MM.1S (cell line): ENCODE measurements around the gene KLHL18.
A peak's percentile ranks its signal among the peaks of the same experiment; 100 is the strongest.
"Not testable (repeated sequence)": the region's sequence is repeated elsewhere in the genome, so short reads cannot be mapped to it uniquely, and the experiment has no call there.

Experiments used
- DNase-seq: peaks from one replicate; pipeline ENCODE4 v3.0.0-alpha.2; 2015
- H2AFZ ChIP-seq: fragments of 300-600 bp; sonication (generic); 2 replicates; pipeline ENCODE4 v1.6.0; 2016; ENCODE audit warnings: antibody characterized with exemption, low read length
- H3F3A ChIP-seq: fragments of 300-600 bp; sonication (generic); 2 replicates; pipeline ENCODE4 v1.6.1; 2016; ENCODE audit warnings: mild to moderate bottlenecking, antibody characterized with exemption, low read length, moderate library complexity, mixed read lengths; ENCODE audit not compliant: insufficient read depth
- H3K27ac ChIP-seq: fragments of 300-600 bp; sonication (generic); 2 replicates; pipeline ENCODE4 v1.5.1; 2016; ENCODE audit warnings: mild to moderate bottlenecking, low read length
- H3K27me3 ChIP-seq: fragments of 300-600 bp; sonication (generic); replicated peaks from 2 replicates; pipeline ENCODE4 v1.6.0; 2016; ENCODE audit warnings: low read length; ENCODE audit not compliant: insufficient read depth
- H3K36me3 ChIP-seq: fragments of 300-600 bp; sonication (generic); replicated peaks from 2 replicates; pipeline ENCODE4 v1.6.1; 2016; ENCODE audit warnings: mild to moderate bottlenecking, low read length, mixed read lengths; ENCODE audit not compliant: insufficient read depth
- H3K4me1 ChIP-seq: fragments of 300-600 bp; sonication (generic); 2 replicates; pipeline ENCODE4 v1.6.1; 2016; ENCODE audit warnings: low read length, mixed read lengths
- H3K4me2 ChIP-seq: fragments of 300-600 bp; sonication (generic); 2 replicates; pipeline ENCODE4 v1.6.0; 2016; ENCODE audit warnings: low read depth, low read length
- H3K4me3 ChIP-seq: fragments of 300-600 bp; sonication (generic); 2 replicates; pipeline ENCODE4 v1.5.1; 2016; ENCODE audit warnings: low read length, mixed read lengths
- H3K79me2 ChIP-seq: fragments of 300-600 bp; sonication (generic); 2 replicates; pipeline ENCODE4 v1.6.1; 2016; ENCODE audit warnings: mixed run types, low read length, mixed read lengths
- H3K9ac ChIP-seq: fragments of 300-600 bp; sonication (generic); 2 replicates; pipeline ENCODE4 v1.6.1; 2016; ENCODE audit warnings: low read length, mixed read lengths
- H3K9me2 ChIP-seq: fragments of 300-600 bp; sonication (generic); replicated peaks from 2 replicates; pipeline ENCODE4 v1.6.1; 2016; ENCODE audit warnings: mild to moderate bottlenecking, low read length, mixed read lengths; ENCODE audit not compliant: insufficient read depth
- H3K9me3 ChIP-seq: fragments of 300-600 bp; sonication (generic); replicated peaks from 2 replicates; pipeline ENCODE4 v1.6.1; 2016; ENCODE audit warnings: mild to moderate bottlenecking, low read length, mixed read lengths; ENCODE audit not compliant: insufficient read depth
- H4K20me1 ChIP-seq: fragments of 300-600 bp; sonication (generic); 2 replicates; pipeline ENCODE4 v1.6.1; 2016; ENCODE audit warnings: mild to moderate bottlenecking, low read length, moderate library complexity, mixed read lengths; ENCODE audit not compliant: insufficient read depth
- EZH2 ChIP-seq: fragments of 300-600 bp; sonication (generic); optimal IDR thresholded peaks from 2 replicates; pipeline ENCODE3; 2017; ENCODE audit warnings: low read depth, mild to moderate bottlenecking, antibody characterized with exemption, low read length, mixed read lengths
- EZH2phosphoT487 ChIP-seq: fragments of 300-600 bp; sonication (generic); IDR thresholded peaks from 2 replicates; pipeline ENCODE4 v1.6.1; 2018; ENCODE audit warnings: antibody characterized with exemption, low read length
- TF ChIP-seq, protein P1 (sequence below): fragments of 300-600 bp; sonication (generic); IDR thresholded peaks from 2 replicates; pipeline ENCODE4 v1.5.1; 2016; ENCODE audit warnings: antibody characterized with exemption, low read length, mixed read lengths

Gene KLHL18

DNA sequence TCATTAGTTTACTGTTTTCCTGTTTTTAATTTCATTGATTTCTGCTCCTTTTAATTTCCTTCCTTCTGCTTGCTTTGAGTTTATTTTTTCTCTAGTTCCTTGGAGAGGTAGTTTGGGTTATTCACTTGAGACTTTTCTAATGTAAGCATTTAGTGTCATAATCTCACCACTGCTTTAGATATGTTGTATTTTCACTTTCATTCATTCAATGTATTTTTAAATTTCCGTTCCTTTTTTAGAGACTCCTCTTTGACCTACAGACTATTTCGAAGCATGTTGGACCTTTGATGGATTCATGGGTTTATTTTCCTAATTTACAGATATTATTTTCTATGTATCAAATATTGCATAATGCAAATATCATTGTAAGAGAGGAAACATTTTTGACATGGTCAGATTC is 23.3 kb downstream of the KLHL18 start:
- Histone ChIP-seq H3K79me2 (peaks cover 30% of the 10 kb centered on the region), H3K27me3 (no peaks in the 10 kb centered on the region), H3K9me3 (no peaks in the 10 kb centered on the region), H2AFZ (no peak overlapping the region), H3F3A (no peaks in the 10 kb centered on the region), H3K27ac (no peak overlapping the region), H3K4me1 (peaks cover 11% of the 10 kb centered on the region), H3K4me2 (peak overlapping the region; percentile 28), H3K9ac (no peak overlapping the region), H4K20me1 (no peaks in the 10 kb centered on the region), H3K4me3 (no peak overlapping the region), H3K9me2 (no peaks in the 10 kb centered on the region), H3K36me3 (no peaks in the 10 kb centered on the region)
- DNase-seq = no peak
- TF ChIP-seq, protein P1, sequence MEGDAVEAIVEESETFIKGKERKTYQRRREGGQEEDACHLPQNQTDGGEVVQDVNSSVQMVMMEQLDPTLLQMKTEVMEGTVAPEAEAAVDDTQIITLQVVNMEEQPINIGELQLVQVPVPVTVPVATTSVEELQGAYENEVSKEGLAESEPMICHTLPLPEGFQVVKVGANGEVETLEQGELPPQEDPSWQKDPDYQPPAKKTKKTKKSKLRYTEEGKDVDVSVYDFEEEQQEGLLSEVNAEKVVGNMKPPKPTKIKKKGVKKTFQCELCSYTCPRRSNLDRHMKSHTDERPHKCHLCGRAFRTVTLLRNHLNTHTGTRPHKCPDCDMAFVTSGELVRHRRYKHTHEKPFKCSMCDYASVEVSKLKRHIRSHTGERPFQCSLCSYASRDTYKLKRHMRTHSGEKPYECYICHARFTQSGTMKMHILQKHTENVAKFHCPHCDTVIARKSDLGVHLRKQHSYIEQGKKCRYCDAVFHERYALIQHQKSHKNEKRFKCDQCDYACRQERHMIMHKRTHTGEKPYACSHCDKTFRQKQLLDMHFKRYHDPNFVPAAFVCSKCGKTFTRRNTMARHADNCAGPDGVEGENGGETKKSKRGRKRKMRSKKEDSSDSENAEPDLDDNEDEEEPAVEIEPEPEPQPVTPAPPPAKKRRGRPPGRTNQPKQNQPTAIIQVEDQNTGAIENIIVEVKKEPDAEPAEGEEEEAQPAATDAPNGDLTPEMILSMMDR = no peak
- TF ChIP-seq EZH2 = no peak
- TF ChIP-seq EZH2phosphoT487 = no peak

DNA sequence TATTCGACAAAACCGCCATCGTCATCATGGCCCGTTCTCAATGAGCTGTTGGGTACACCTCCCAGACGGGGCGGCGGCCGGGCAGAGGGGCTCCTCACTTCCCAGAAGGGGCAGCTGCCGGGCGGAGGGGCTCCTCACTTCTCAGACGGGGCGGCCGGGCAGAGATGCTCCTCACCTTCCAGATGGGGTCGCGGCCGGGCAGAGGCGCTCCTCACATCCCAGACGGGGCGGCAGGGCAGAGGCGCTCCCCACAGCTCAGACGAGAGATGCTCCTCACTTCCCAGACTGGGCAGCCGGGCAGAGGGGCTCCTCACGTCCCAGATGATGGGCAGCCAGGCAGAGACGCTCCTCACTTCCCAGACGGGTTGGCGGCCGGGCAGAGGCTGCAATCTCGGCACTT is 26.5 kb downstream of the KLHL18 start:
- H3K79me2 ChIP-seq = peaks cover 20% of the 10 kb centered on the region
- H3K4me2 ChIP-seq = not testable (repeated sequence)

DNA sequence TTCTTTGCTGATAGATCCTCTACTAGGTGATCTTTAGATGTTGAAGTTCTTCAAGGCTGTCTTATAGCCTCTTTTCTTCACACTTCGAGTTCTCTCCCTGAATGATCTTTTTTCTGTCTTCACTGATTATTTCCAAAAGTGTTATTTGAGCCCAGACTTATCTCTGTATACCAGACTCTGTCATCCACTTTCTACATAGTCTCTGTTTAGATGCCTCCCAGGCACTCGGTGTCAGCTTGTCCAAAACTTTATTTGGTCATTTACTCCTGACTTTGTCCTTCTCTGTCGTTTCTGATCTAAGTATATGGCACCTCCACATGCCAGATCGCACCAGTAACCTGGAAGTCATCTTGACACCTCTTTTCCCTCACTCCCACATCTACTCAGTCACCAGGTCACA is 27.6 kb downstream of the KLHL18 start:
- no peaks in the 10 kb centered on the region for H3K27me3 ChIP-seq

More for the DNA sequence above, 26.5 kb downstream of the KLHL18 start:
- not testable (repeated sequence) for H3K27me3 ChIP-seq, H3K4me3 ChIP-seq, H3K27ac ChIP-seq, H4K20me1 ChIP-seq, H2AFZ ChIP-seq, H3K36me3 ChIP-seq, H3K9me2 ChIP-seq, H3K9me3 ChIP-seq, H3F3A ChIP-seq, DNase-seq, H3K9ac ChIP-seq
- peaks cover 11% of the 10 kb centered on the region for H3K4me1 ChIP-seq

More for the DNA sequence above, 27.6 kb downstream of the KLHL18 start:
- Histone ChIP-seq H3K9me3 (no peaks in the 10 kb centered on the region), H3K4me2 (no peak overlapping the region), H3K4me3 (no peak overlapping the region), H3K9me2 (no peaks in the 10 kb centered on the region), H3K36me3 (no peaks in the 10 kb centered on the region), H2AFZ (no peak overlapping the region), H3F3A (no peaks in the 10 kb centered on the region; the same call in 1 of the 2 replicates), H3K4me1 (peaks cover 11% of the 10 kb centered on the region), H3K79me2 (peaks cover 19% of the 10 kb centered on the region), H3K27ac (no peak overlapping the region), H4K20me1 (no peaks in the 10 kb centered on the region), H3K9ac (no peak overlapping the region)
- TF ChIP-seq, protein P1 = no peak
- TF ChIP-seq EZH2phosphoT487 (no peak), EZH2 (no peak)
- DNase-seq = no peak
